ENCODE measurements around the gene MORN1. TPM values are rescaled to one million over a fixed set of nuclear protein-coding genes. Genes with fewer than 3 reads are reported as not detected.

Gene MORN1
- total RNA-seq, 4 donors from 2014 or later = 0.59 to 20.0 (median 9.5) TPM

DNA sequence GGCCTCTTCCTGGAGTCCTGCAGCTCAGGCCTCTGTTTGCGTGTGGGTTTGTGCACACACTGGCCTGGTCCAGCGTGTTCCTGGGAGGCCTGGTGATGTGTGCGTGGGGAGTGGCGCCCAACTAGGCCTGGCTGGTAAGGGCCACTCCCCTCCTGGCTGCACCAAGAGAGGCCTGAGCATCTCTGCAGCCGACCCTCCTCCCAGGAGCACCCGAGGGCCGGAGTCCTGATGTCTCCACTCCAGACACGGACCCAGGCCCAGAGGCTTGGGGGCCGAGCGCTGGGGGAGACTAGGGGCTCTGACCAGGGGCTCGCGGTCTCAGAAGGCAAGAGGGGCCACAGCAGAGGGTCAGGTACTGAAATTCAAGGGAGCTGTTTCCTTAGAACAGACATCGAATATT is 33.3 kb downstream of the MORN1 start:
- H3K4me1 ChIP-seq = no peaks in the 10 kb centered on the region
- intact Hi-C loops (cut with DNase I; ENCODE audit: low total_unique reads) = no loop called here
- H3K9me3 ChIP-seq = no peaks in the 10 kb centered on the region
- no peak overlapping the region for H3K27ac ChIP-seq
- H3K4me3 ChIP-seq = no peak overlapping the region
- H3K27me3 ChIP-seq = no peaks in the 10 kb centered on the region
- no peak for DNase-seq
- H3K36me3 ChIP-seq = no peaks in the 10 kb centered on the region
- TF ChIP-seq, protein P1, sequence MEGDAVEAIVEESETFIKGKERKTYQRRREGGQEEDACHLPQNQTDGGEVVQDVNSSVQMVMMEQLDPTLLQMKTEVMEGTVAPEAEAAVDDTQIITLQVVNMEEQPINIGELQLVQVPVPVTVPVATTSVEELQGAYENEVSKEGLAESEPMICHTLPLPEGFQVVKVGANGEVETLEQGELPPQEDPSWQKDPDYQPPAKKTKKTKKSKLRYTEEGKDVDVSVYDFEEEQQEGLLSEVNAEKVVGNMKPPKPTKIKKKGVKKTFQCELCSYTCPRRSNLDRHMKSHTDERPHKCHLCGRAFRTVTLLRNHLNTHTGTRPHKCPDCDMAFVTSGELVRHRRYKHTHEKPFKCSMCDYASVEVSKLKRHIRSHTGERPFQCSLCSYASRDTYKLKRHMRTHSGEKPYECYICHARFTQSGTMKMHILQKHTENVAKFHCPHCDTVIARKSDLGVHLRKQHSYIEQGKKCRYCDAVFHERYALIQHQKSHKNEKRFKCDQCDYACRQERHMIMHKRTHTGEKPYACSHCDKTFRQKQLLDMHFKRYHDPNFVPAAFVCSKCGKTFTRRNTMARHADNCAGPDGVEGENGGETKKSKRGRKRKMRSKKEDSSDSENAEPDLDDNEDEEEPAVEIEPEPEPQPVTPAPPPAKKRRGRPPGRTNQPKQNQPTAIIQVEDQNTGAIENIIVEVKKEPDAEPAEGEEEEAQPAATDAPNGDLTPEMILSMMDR (IDR thresholded peaks at IDR 0.05) = no peak
- no peak for TF ChIP-seq POLR2A (IDR thresholded peaks at IDR 0.05)

DNA sequence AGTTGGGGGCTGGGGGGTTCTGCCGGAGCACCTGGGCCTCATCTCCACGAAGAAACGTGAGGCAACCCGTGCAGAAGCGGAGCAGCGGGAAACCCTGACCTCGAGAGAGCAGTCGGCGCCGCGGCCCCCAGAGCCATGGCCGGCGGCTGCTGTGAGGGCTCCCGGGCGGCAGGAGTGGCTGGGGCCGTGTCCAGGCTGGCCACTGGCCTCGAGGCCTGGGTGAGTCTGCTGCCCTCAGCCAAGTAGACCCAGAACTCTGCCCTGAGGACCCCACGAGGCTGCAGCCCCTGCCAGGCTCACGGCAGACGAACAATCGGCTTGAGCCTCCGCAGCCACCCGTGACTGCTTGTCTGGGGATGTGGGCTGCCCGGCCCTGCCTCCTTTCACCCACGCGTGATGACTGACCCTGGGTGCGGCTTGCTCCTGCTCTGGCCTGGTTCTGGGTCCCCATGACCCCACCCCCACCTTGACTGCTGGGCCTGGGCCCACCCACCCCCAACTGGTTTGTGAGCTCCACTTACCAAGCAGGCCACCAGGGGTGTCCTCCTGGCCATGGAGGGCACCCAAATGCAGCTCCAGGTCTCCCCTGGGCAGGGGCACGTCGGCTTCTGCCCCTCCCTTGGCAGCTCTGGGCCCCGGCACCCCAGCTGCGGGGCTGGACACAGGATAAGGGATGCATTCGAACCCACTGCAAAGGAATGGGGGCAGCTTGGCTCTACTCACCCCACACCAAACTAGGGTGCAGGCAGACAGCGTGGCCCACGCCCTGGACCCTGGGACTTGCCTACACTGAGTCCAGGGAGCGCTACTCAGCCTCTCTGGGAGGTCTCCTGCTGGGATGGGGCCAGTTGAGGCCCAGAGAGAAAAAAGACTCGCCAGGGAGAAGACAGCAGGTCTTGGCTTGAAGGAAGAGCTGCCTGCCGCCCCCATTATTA is 34.2 kb downstream of the MORN1 start:
- no peaks in the 10 kb centered on the region for H3K9me3 ChIP-seq
- no peaks in the 10 kb centered on the region for H3K36me3 ChIP-seq
- no peak overlapping the region for H3K27ac ChIP-seq
- TF ChIP-seq POLR2A (IDR thresholded peaks at IDR 0.05) = no peak
- TF ChIP-seq, protein P1 (IDR thresholded peaks at IDR 0.05) = no peak
- intact Hi-C loops (cut with DNase I; ENCODE audit: low total_unique reads) = no loop called here
- H3K27me3 ChIP-seq = no peaks in the 10 kb centered on the region
- no peak for DNase-seq
- H3K4me3 ChIP-seq = no peak overlapping the region
- H3K4me1 ChIP-seq = no peaks in the 10 kb centered on the region

DNA sequence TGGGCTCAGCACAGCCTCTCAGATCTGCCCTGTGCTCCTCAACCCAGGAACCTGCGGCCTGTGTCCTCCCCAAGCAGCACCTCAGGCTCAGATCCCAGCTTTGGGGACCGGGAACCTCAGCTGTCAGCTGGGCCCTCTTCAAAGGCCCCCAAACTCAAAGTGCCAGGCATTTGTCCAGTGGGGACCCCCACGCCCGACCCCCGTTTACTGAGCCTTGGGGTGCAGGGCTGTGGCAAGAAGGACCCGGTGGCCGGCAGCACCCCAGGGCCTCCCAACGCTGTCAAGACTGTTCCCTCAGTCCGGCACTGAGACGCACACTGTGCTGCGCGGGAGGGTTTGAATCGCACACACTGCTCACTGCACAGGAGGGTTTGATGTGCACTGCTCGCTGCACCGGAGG is 35.0 kb downstream of the MORN1 start:
- no peak for DNase-seq
- H3K9me3 ChIP-seq = no peaks in the 10 kb centered on the region

DNA sequence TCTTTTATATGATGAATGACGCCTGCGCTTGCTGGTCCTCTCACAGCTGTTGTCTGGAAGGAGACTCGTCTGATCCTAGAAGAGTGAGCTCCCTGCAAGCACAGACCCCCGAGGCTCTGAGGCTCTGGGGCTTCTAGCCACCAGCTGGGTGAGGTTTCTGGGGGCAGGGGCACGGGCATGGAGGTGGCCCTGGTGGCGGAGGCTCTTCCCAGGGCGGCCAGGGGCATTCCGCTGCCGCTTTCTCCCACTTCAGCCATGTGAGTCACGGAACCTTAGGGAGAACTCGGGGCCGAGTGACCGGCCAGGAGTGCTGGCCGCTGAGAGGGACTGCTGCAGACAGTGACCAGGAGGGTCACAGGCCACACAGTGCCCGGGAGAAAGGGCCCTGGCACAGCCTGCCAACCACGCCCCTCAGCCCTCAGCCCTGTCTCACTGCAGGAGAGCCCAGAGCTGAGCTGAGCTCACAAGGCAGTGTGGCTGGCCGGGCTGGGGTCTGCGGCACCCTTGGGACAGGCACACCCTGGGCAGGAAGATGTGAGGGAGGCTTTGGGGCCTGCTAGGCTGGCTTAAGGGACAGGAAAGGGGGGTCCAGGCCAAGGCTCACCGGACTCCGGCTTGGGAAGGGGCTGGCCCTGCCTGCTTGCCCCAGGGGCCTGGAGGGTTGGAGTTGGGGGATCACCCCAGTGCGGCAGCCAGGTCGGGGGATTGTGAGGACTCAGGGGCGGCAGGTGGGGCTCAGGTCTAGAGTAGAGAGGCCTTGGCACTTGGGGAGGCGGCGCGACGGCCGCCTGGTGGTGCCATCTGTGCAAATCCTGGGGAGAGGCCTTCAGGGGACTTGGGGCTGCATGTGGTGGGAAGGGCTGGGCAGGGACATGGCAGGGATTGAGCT is 35.7 kb downstream of the MORN1 start:
- Histone ChIP-seq H3K36me3 (no peaks in the 10 kb centered on the region), H3K4me1 (no peaks in the 10 kb centered on the region), H3K4me3 (no peak overlapping the region), H3K27ac (no peak overlapping the region), H3K27me3 (no peaks in the 10 kb centered on the region), H3K9me3 (no peaks in the 10 kb centered on the region)
- DNase-seq = no peak
- no peak for TF ChIP-seq POLR2A (IDR thresholded peaks at IDR 0.05)
- TF ChIP-seq, protein P1 (IDR thresholded peaks at IDR 0.05) = no peak
- intact Hi-C loops (cut with DNase I; ENCODE audit: low total_unique reads) = no loop called here

More for the DNA sequence above, 35.0 kb downstream of the MORN1 start:
- Histone ChIP-seq H3K36me3 (no peaks in the 10 kb centered on the region), H3K4me1 (no peaks in the 10 kb centered on the region), H3K4me3 (no peak overlapping the region), H3K27me3 (no peaks in the 10 kb centered on the region), H3K27ac (no peak overlapping the region)
- intact Hi-C loops (cut with DNase I; ENCODE audit: low total_unique reads) = no loop called here
- TF ChIP-seq POLR2A (IDR thresholded peaks at IDR 0.05) = no peak
- TF ChIP-seq, protein P1 (IDR thresholded peaks at IDR 0.05) = no peak

All from uterus (tissue), 4 donors.